IMR-90 (cell line): Measurements from ENCODE around the gene CAPN10. TPM values are rescaled to one million over a fixed set of nuclear protein-coding genes. Genes with fewer than 3 reads are reported as not detected.
A peak's percentile ranks its signal among the peaks of the same experiment; 100 is the strongest.

Experiments
- ATAC-seq: fragments of 200-7000 bp; cut with Tn5 transposase; 2 replicates; pipeline ENCODE4 v1.9.1; 2020; ENCODE audit warnings: low read depth, mild to moderate bottlenecking, moderate library complexity
- BruUV-seq: library from RNA; stranded (reverse); fragments of 400-500 nt; replicated peaks from 2 replicates; lab custom pipeline; 2021; lab: Mats Ljungman, UMichigan
- CTCF ChIA-PET: fragments of 300-600 bp; formaldehyde crosslinking; extraction: SDS; loops from one replicate; lab custom pipeline; 2021; ENCODE audit warnings: antibody characterized with exemption; lab: Yijun Ruan, JAX
- POLR2A ChIA-PET: fragments of 300-600 bp; sonication (Branson Sonifier 250); formaldehyde crosslinking; loops from one replicate; lab custom pipeline; 2022; ENCODE audit warnings: antibody characterized with exemption; ENCODE audit not compliant: unreplicated experiment; lab: Charles Lee
- DNase-seq: peaks from one replicate; pipeline ENCODE4 v3.0.0; 2013
- H2AFZ ChIP-seq: replicated peaks from 2 replicates; pipeline ENCODE3; 2013; ENCODE audit warnings: low read length, mild to moderate bottlenecking; ENCODE audit not compliant: poor library complexity
- H2AK5ac ChIP-seq: 2 replicates; pipeline ENCODE4 v1.6.1; 2013; ENCODE audit warnings: low read depth, low read length, inconsistent platforms
- H2AK9ac ChIP-seq: replicated peaks from 2 replicates; pipeline ENCODE3; 2013; ENCODE audit warnings: mild to moderate bottlenecking, low read depth, low read length, moderate library complexity; ENCODE audit not compliant: poor library complexity
- H2BK120ac ChIP-seq: 2 replicates; pipeline ENCODE4 v1.6.1; 2013; ENCODE audit warnings: low read depth, low read length, inconsistent platforms
- H2BK15ac ChIP-seq: 3 replicates; pipeline ENCODE4 v1.6.1; 2013; ENCODE audit warnings: low read depth, low read length, inconsistent platforms
- H2BK20ac ChIP-seq: 2 replicates; pipeline ENCODE4 v1.6.1; 2013; ENCODE audit warnings: low read depth, mild to moderate bottlenecking, inconsistent platforms, low read length, moderate library complexity
- H2BK5ac ChIP-seq: 2 replicates; pipeline ENCODE4 v1.6.1; 2013; ENCODE audit warnings: mild to moderate bottlenecking, low read depth, low read length, inconsistent platforms; ENCODE audit not compliant: poor library complexity, severe bottlenecking
- H3K14ac ChIP-seq: replicated peaks from 2 replicates; pipeline ENCODE4 v1.6.1; 2013; ENCODE audit warnings: low read depth, low read length, inconsistent platforms
- H3K18ac ChIP-seq: 2 replicates; pipeline ENCODE4 v1.6.1; 2013; ENCODE audit warnings: low read depth, low read length, control low read depth
- H3K23ac ChIP-seq: 2 replicates; pipeline ENCODE4 v1.6.1; 2013; ENCODE audit warnings: low read depth, low read length, inconsistent platforms
- H3K27ac ChIP-seq: 2 replicates; pipeline ENCODE4 v1.5.1; 2013; ENCODE audit warnings: mild to moderate bottlenecking, control low read depth, low read length; ENCODE audit not compliant: insufficient read depth
- H3K27me3 ChIP-seq: 2 replicates; pipeline ENCODE4 v1.6.1; 2013; ENCODE audit warnings: low read length; ENCODE audit not compliant: control insufficient read depth, insufficient read depth
- H3K36me3 ChIP-seq: 2 replicates; pipeline ENCODE4 v1.6.1; 2013; ENCODE audit warnings: low read length, mixed read lengths; ENCODE audit not compliant: control insufficient read depth, insufficient read depth
- H3K4ac ChIP-seq: 2 replicates; pipeline ENCODE4 v1.6.1; 2013; ENCODE audit warnings: low read depth, low read length, inconsistent platforms
- H3K4me1 ChIP-seq: 2 replicates; pipeline ENCODE4 v1.6.1; 2013; ENCODE audit warnings: low read length, mixed read lengths; ENCODE audit not compliant: control insufficient read depth, insufficient read depth
- H3K4me2 ChIP-seq: 2 replicates; pipeline ENCODE4 v1.6.1; 2013; ENCODE audit warnings: low read depth, mild to moderate bottlenecking, control low read depth, low read length, moderate library complexity
- H3K4me3 ChIP-seq: 2 replicates; pipeline ENCODE4 v1.5.1; 2013; ENCODE audit warnings: low read depth, mild to moderate bottlenecking, control low read depth, low read length, moderate library complexity; ENCODE audit not compliant: insufficient read depth
- H3K56ac ChIP-seq: 2 replicates; pipeline ENCODE4 v1.6.1; 2013; ENCODE audit warnings: low read length, inconsistent platforms; ENCODE audit not compliant: insufficient read depth; ENCODE audit errors: extremely low read depth
- H3K79me1 ChIP-seq, 2 experiments: 2 replicates each; pipeline ENCODE4 v1.6.1; 2013; ENCODE audit warnings: low read length in 2 of 2, inconsistent platforms in 1 of 2, low read depth in 1 of 2
- H3K9ac ChIP-seq: 2 replicates; pipeline ENCODE4 v1.6.1; 2013; ENCODE audit warnings: low read depth, low read length, control low read depth
- H3K9me1 ChIP-seq: 2 replicates; pipeline ENCODE4 v1.6.1; 2013; ENCODE audit warnings: low read length, inconsistent platforms; ENCODE audit not compliant: insufficient read depth
- H3K9me3 ChIP-seq: 2 replicates; pipeline ENCODE4 v1.6.1; 2013; ENCODE audit warnings: low read length; ENCODE audit not compliant: control insufficient read depth, insufficient read depth
- H4K20me1 ChIP-seq: 2 replicates; pipeline ENCODE4 v1.6.1; 2013; ENCODE audit warnings: low read length, inconsistent platforms; ENCODE audit not compliant: insufficient read depth
- H4K5ac ChIP-seq: 2 replicates; pipeline ENCODE4 v1.6.1; 2013; ENCODE audit warnings: mild to moderate bottlenecking, low read depth, low read length, control low read depth
- H4K8ac ChIP-seq, 2 experiments: 2 replicates each; pipeline ENCODE4 v1.6.1; 2013; ENCODE audit warnings: low read depth in 2 of 2, low read length in 2 of 2, control low read depth in 1 of 2, inconsistent platforms in 1 of 2
- H4K91ac ChIP-seq: 2 replicates; pipeline ENCODE4 v1.6.1; 2013; ENCODE audit warnings: low read depth, low read length, inconsistent platforms; ENCODE audit not compliant: insufficient read depth
- BHLHE40 ChIP-seq: fragments of 150-350 bp; IDR thresholded peaks from 2 replicates; pipeline ENCODE4 v1.6.1; 2016; ENCODE audit warnings: mild to moderate bottlenecking, low read depth, low read length
- CEBPB ChIP-seq: IDR thresholded peaks from 2 replicates; pipeline ENCODE4 v1.6.1; 2012; ENCODE audit warnings: low read depth, low read length, improper control_type of control experiment
- MXI1 ChIP-seq: IDR thresholded peaks from 2 replicates; pipeline ENCODE4 v1.6.1; 2012; ENCODE audit warnings: low read depth, mild to moderate bottlenecking, low read length, moderate library complexity, borderline replicate concordance
- NFE2L2 ChIP-seq: fragments of 150-350 bp; IDR thresholded peaks from 2 replicates; pipeline ENCODE4 v1.6.1; 2016; ENCODE audit warnings: low read depth, mild to moderate bottlenecking, low read length
- RAD21 ChIP-seq: IDR thresholded peaks from 2 replicates; pipeline ENCODE4 v1.6.1; 2012; ENCODE audit warnings: low read length, improper control_type of control experiment
- RCOR1 ChIP-seq: IDR thresholded peaks from 2 replicates; pipeline ENCODE4 v1.6.1; 2012; ENCODE audit warnings: mild to moderate bottlenecking, low read length, improper control_type of control experiment; ENCODE audit not compliant: insufficient replicate concordance
- RFX5 ChIP-seq: IDR thresholded peaks from 2 replicates; pipeline ENCODE4 v1.8.0; 2012; ENCODE audit warnings: low read depth, mild to moderate bottlenecking, low read length, moderate library complexity
- WGBS, 2 experiments: methylation state at CpG; one replicate each; pipeline versions ENCODE4 v1.1.5 to v1.1.7; 2013; ENCODE audit warnings: missing lambda C conversion rate in 2 of 2; ENCODE audit not compliant: insufficient read length in 1 of 2; ENCODE audit errors: extremely low coverage in 2 of 2; 5-methylcytosine and 5-hydroxymethylcytosine counted together
- dilution Hi-C: fragments of 300-500 bp; cut with HindIII; formaldehyde crosslinking; loops from one replicate; pipeline ENCODE4 v1.14.3; 2018; ENCODE audit warnings: low sequenced_read_pairs; ENCODE audit not compliant: unreplicated experiment
- in situ Hi-C: fragments of 300-500 bp; cut with MboI; formaldehyde crosslinking; loops from 3 replicates; pipeline ENCODE4 v1.14.3; 2019; ENCODE audit warnings: low sequenced_read_pairs, inconsistent platforms, mixed read lengths
- intact Hi-C: fragments of 100-400 bp; cut with micrococcal nuclease; formaldehyde crosslinking; loops from 2 replicates; pipeline ENCODE4 v1.10.0; 2022
- polyA plus RNA-seq, 3 experiments: library from polyadenylated mRNA; depleted of rRNA; stranded (reverse); fragments of >200 nt; gene quantifications; 2 replicates each; pipeline ENCODE4 v1.2.3, GENCODE V29; 2012; ENCODE audit warnings: low replicate concordance in 1 of 3
- total RNA-seq: library from RNA; depleted of rRNA; stranded (reverse); fragments of >200 nt; gene quantifications from 2 replicates; pipeline ENCODE4 v1.2.3, GENCODE V29; 2012
- TF ChIP-seq, protein P1 (sequence below): fragments of 150-350 bp; IDR thresholded peaks from 2 replicates; pipeline ENCODE4 v1.6.1; 2016; ENCODE audit warnings: low read depth, mild to moderate bottlenecking, low read length, moderate library complexity, borderline replicate concordance
- TF ChIP-seq, protein P2 (sequence below): conservative IDR thresholded peaks from 2 replicates; pipeline ENCODE4 v1.5.1; 2012; ENCODE audit warnings: mild to moderate bottlenecking, low read depth, low read length, improper control_type of control experiment
- TF ChIP-seq, protein P3 (sequence below): fragments of 150-350 bp; IDR thresholded peaks from 2 replicates; pipeline ENCODE4 v1.6.1; 2017; ENCODE audit warnings: mild to moderate bottlenecking, antibody characterized with exemption, low read length, low read depth

The CAPN10 gene
- total and polyA plus RNA-seq, 2 of the 4 experiments (the other 2 are of a cell fraction), result 6.3 to 20.9 TPM

DNA sequence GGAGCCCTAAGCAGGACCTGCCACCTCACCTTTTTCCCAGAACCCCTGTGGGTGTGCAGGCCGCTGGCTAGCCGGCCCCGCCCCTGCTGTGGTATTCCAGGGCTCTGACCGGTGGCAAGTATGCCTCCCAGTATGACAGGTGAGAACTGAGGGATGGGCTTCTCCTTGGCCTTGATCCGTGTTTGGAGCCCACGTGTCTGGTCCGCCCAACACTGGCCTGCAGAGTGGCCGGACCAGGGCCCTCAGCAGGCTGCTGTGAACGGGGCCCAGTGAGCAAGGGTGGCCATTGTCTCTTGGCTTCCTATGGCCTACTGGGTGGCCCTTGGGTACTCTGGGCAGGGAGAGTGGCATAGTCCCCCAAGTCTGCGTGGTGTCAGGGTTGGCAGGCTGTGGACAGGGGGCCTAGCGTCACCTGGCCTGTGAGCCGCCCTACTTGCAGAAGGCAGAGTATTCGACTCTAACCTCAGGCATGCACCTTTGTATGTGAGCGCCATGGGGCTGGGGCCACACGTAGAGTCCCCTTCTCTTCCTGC is 16.5 kb upstream of the CAPN10 start:
- CTCF ChIA-PET, result no interaction called here
- no peak overlapping the region for H3K23ac ChIP-seq
- in situ Hi-C loops (no loop called here), dilution Hi-C loops (no loop called here), intact Hi-C loops (loop anchor here (5.0 to 10.0 kb wide), 2 partner anchors 338 to 425 kb away; partner anchors contain the start of gene SNED1)
- H3K4me2 ChIP-seq, result no peak overlapping the region
- H3K27ac ChIP-seq, result no peak overlapping the region
- H4K20me1 ChIP-seq, result peaks cover 13% of the 10 kb centered on the region
- peaks cover 29% of the 10 kb centered on the region for H3K9me1 ChIP-seq
- H2BK20ac ChIP-seq, result no peak overlapping the region
- no peak overlapping the region for H4K91ac ChIP-seq
- no peak overlapping the region for H2AFZ ChIP-seq
- no peak overlapping the region for H4K8ac ChIP-seq
- H3K27me3 ChIP-seq, result no peaks in the 10 kb centered on the region
- peaks cover 32% of the 10 kb centered on the region for H3K4me1 ChIP-seq
- TF ChIP-seq RCOR1 (no peak), MXI1 (no peak), RAD21 (no peak), RFX5 (no peak), BHLHE40 (no peak), CEBPB (no peak), NFE2L2 (no peak)
- TF ChIP-seq, protein P1, sequence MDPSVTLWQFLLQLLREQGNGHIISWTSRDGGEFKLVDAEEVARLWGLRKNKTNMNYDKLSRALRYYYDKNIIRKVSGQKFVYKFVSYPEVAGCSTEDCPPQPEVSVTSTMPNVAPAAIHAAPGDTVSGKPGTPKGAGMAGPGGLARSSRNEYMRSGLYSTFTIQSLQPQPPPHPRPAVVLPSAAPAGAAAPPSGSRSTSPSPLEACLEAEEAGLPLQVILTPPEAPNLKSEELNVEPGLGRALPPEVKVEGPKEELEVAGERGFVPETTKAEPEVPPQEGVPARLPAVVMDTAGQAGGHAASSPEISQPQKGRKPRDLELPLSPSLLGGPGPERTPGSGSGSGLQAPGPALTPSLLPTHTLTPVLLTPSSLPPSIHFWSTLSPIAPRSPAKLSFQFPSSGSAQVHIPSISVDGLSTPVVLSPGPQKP, result no peak
- TF ChIP-seq, protein P2, sequence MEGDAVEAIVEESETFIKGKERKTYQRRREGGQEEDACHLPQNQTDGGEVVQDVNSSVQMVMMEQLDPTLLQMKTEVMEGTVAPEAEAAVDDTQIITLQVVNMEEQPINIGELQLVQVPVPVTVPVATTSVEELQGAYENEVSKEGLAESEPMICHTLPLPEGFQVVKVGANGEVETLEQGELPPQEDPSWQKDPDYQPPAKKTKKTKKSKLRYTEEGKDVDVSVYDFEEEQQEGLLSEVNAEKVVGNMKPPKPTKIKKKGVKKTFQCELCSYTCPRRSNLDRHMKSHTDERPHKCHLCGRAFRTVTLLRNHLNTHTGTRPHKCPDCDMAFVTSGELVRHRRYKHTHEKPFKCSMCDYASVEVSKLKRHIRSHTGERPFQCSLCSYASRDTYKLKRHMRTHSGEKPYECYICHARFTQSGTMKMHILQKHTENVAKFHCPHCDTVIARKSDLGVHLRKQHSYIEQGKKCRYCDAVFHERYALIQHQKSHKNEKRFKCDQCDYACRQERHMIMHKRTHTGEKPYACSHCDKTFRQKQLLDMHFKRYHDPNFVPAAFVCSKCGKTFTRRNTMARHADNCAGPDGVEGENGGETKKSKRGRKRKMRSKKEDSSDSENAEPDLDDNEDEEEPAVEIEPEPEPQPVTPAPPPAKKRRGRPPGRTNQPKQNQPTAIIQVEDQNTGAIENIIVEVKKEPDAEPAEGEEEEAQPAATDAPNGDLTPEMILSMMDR, result no peak
- TF ChIP-seq, protein P3, sequence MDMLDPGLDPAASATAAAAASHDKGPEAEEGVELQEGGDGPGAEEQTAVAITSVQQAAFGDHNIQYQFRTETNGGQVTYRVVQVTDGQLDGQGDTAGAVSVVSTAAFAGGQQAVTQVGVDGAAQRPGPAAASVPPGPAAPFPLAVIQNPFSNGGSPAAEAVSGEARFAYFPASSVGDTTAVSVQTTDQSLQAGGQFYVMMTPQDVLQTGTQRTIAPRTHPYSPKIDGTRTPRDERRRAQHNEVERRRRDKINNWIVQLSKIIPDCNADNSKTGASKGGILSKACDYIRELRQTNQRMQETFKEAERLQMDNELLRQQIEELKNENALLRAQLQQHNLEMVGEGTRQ, result no peak
- no peak overlapping the region; the same call in 1 of the 2 replicates for H3K4ac ChIP-seq
- H2BK15ac ChIP-seq, result no peak overlapping the region
- peaks cover 9% of the 10 kb centered on the region for H3K36me3 ChIP-seq
- no peak overlapping the region for H2BK5ac ChIP-seq
- POLR2A ChIA-PET, result no interaction called here
- H3K4me3 ChIP-seq, result no peak overlapping the region
- no peak overlapping the region for H3K14ac ChIP-seq
- peak overlapping the region; percentile 81 for H2AK9ac ChIP-seq
- no peak overlapping the region for H4K5ac ChIP-seq
- no peak for ATAC-seq
- H3K79me1 ChIP-seq, result peaks cover 7 to 53% of the 10 kb centered on the region in 2 experiments; a peak in 3 of 4 replicates
- no peak overlapping the region for H2BK120ac ChIP-seq
- no peaks in the 10 kb centered on the region for H3K9me3 ChIP-seq
- WGBS, 2 experiments, result 91% methylated on average over 7 of the region's 15 CpGs; no CpG with 5 or more reads in 1 of the 2 experiments
- H3K56ac ChIP-seq, result no peak overlapping the region
- no peak overlapping the region for H3K9ac ChIP-seq
- no peak overlapping the region for H3K18ac ChIP-seq
- DNase-seq, result no peak
- BruUV-seq, result no TSS peak
- H2AK5ac ChIP-seq, result no peak overlapping the region
